Measurements from ENCODE around the gene DUSP16.
"Not testable (repeated sequence)": the region's sequence is repeated elsewhere in the genome, so short reads cannot be mapped to it uniquely, and the experiment has no call there.

DUSP16 gene

GRCh38 chr12:12529783-12530421 lies 32.8 kb downstream of the DUSP16 start:
- Mint-ChIP-seq H3K9me3 (no peaks in the 10 kb centered on the region), H3K27me3 (ENCODE audit: low read depth) (no peaks in the 10 kb centered on the region), H3K4me1 (ENCODE audit: low read depth) (peaks cover 31% of the 10 kb centered on the region), H3K4me3 (no peak overlapping the region), H3K27ac (no peak overlapping the region), H3K36me3 (ENCODE audit: low read depth) (peaks cover 14% of the 10 kb centered on the region)
- no peak for DNase-seq (ENCODE audit: low spot score)

GRCh38 chr12:12528361-12529270 lies 34.0 kb downstream of the DUSP16 start:
- no peaks in the 10 kb centered on the region for H3K9me3 Mint-ChIP-seq
- H3K36me3 Mint-ChIP-seq (ENCODE audit: low read depth) = peaks cover 17% of the 10 kb centered on the region
- peak overlapping the region; percentile 14 for H3K4me3 Mint-ChIP-seq
- no peak for DNase-seq (ENCODE audit: low spot score)
- peaks cover 25% of the 10 kb centered on the region for H3K4me1 Mint-ChIP-seq (ENCODE audit: low read depth)
- peak overlapping the region; percentile 60 for H3K27ac Mint-ChIP-seq
- no peaks in the 10 kb centered on the region for H3K27me3 Mint-ChIP-seq (ENCODE audit: low read depth)

- peaks cover 25% of the 10 kb centered on the region for H3K4me1 Mint-ChIP-seq (ENCODE audit: low read depth)
- DNase-seq (ENCODE audit: low spot score) = no peak
- H3K4me3 Mint-ChIP-seq = peak overlapping the region; percentile 14
- no peaks in the 10 kb centered on the region for H3K27me3 Mint-ChIP-seq (ENCODE audit: low read depth)
- H3K9me3 Mint-ChIP-seq = no peaks in the 10 kb centered on the region
- peak overlapping the region; percentile 60 for H3K27ac Mint-ChIP-seq
- peaks cover 17% of the 10 kb centered on the region for H3K36me3 Mint-ChIP-seq (ENCODE audit: low read depth)
Observed at GRCh38 chr12:12527820-12528296, 34.8 kb downstream of the DUSP16 start.

DNA sequence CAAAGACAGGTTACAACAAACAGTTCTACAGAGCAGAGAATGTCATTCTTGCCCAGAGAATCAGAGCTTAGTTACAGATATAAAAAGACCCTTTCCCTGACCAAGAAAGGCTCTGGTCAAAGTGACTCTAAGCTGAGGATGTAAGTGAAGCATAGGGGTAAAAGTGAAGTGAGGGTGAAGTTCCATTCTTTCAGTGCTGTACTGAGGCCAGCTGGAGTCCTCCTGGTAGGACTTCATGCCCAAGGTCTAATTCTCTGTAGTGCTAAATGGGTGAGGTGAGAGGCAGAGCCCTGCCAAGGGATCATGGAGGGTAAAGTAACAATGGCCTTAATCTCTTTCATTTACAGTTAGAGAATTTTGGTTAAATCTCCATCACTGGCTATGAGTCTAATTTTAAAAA lies 38.5 kb downstream of the DUSP16 start:
- H3K9me3 Mint-ChIP-seq = no peaks in the 10 kb centered on the region
- no peak overlapping the region for H3K27ac Mint-ChIP-seq
- no peak for DNase-seq (ENCODE audit: low spot score)
- no peaks in the 10 kb centered on the region for H3K27me3 Mint-ChIP-seq (ENCODE audit: low read depth)
- H3K4me1 Mint-ChIP-seq (ENCODE audit: low read depth) = peaks cover 20% of the 10 kb centered on the region
- H3K36me3 Mint-ChIP-seq (ENCODE audit: low read depth) = peaks cover 26% of the 10 kb centered on the region
- no peak overlapping the region for H3K4me3 Mint-ChIP-seq

DNA sequence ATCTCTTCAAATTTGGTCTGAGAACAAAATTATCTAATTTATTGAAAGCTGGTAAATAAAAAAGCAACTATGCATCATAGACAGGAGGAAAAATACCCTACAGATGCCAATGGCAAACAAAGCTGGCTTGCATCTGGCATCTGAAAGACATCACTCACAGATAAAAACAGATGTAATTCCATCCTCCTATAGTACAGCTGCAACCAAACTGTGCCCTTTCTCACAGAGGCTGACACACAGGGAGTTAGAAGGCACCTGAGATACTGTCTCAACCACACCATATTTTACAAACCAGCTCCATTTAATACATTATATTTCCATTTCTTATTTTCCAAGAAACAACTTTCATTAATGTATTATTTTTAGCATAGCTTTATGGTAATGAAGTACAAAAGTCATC lies 39.4 kb downstream of the DUSP16 start:
- Mint-ChIP-seq H3K27me3 (ENCODE audit: low read depth) (no peaks in the 10 kb centered on the region), H3K4me1 (ENCODE audit: low read depth) (peaks cover 18% of the 10 kb centered on the region), H3K9me3 (no peaks in the 10 kb centered on the region), H3K4me3 (no peak overlapping the region), H3K36me3 (ENCODE audit: low read depth) (peaks cover 30% of the 10 kb centered on the region), H3K27ac (no peak overlapping the region)
- DNase-seq (ENCODE audit: low spot score) = no peak

DNA sequence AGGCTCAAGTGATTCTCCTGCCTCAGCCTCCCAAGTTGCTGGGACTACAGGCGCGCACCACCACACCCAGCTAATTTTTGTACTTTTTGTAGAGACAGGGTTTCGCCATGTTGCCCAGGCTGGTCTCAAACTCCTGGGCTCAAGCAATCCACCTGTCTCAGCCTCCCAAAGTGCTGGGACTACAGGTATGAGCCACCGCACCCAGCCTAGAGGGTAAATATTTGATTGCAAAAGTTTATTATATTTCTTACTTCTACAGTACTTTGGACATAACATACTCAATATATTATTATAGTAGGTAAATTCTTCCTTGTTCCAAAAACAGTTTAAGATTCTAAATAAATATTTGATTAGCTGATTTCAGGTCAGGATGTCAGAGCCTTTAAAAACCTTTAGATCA lies 40.0 kb downstream of the DUSP16 start:
- H3K27me3 Mint-ChIP-seq (ENCODE audit: low read depth); H3K27ac Mint-ChIP-seq; H3K4me3 Mint-ChIP-seq; H3K9me3 Mint-ChIP-seq; DNase-seq (ENCODE audit: low spot score): not testable (repeated sequence)
- Mint-ChIP-seq H3K4me1 (ENCODE audit: low read depth) (peaks cover 12% of the 10 kb centered on the region), H3K36me3 (ENCODE audit: low read depth) (peaks cover 30% of the 10 kb centered on the region)

GRCh38 chr12:12521888-12522287 lies 40.8 kb downstream of the DUSP16 start:
- no peak overlapping the region for H3K27ac Mint-ChIP-seq
- H3K9me3 Mint-ChIP-seq = no peaks in the 10 kb centered on the region
- no peaks in the 10 kb centered on the region for H3K27me3 Mint-ChIP-seq (ENCODE audit: low read depth)
- peaks cover 37% of the 10 kb centered on the region for H3K36me3 Mint-ChIP-seq (ENCODE audit: low read depth)
- no peak for DNase-seq (ENCODE audit: low spot score)
- H3K4me1 Mint-ChIP-seq (ENCODE audit: low read depth) = peaks cover 13% of the 10 kb centered on the region
- H3K4me3 Mint-ChIP-seq = no peak overlapping the region

DNA sequence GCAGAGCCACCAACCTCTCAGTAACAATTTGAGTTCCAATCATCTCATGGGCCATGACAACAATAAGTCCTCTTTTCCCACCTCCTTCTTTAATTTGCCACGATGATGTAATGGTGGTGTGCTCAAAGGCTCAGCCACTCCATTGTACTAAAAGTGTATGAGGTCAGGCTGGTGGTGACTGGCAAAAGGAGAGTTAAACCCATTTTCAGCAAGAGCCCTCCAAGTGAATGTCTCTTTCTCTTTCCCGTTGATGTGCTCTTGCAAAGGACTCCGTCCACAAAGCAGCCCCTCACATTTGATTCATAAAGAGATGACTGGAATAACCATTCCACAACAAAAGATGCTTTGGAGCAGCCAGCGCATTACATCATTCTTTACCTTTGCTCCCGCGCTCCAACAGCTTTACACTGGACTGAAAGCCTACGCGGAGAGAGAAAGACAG lies 41.6 kb downstream of the DUSP16 start:
- Mint-ChIP-seq H3K4me1 (ENCODE audit: low read depth) (peaks cover 9% of the 10 kb centered on the region), H3K27me3 (ENCODE audit: low read depth) (no peaks in the 10 kb centered on the region), H3K9me3 (no peaks in the 10 kb centered on the region), H3K27ac (no peak overlapping the region), H3K36me3 (ENCODE audit: low read depth) (peaks cover 39% of the 10 kb centered on the region), H3K4me3 (no peak overlapping the region)
- no peak for DNase-seq (ENCODE audit: low spot score)

DNA sequence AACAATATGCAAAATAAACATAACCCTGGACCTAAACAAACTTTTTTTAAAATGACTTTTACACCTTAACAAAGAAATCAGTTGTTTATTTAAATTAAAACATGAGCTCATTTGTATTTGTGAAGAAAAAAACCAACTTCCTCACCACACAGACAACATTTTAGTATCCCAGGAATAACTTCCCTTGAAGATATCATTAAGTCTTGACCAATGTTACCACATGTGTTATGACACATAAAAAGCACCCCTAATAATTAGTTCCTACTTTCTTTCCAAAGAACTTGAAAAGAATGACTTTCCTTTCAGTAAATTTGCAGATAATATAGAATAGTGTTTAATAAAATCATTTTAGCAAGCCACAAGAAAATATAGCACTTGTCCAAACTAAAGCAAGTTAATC lies 42.4 kb downstream of the DUSP16 start:
- H3K4me3 Mint-ChIP-seq = no peak overlapping the region
- H3K4me1 Mint-ChIP-seq (ENCODE audit: low read depth) = peaks cover 9% of the 10 kb centered on the region
- H3K27ac Mint-ChIP-seq = no peak overlapping the region
- peaks cover 39% of the 10 kb centered on the region for H3K36me3 Mint-ChIP-seq (ENCODE audit: low read depth)
- H3K9me3 Mint-ChIP-seq = no peaks in the 10 kb centered on the region
- H3K27me3 Mint-ChIP-seq (ENCODE audit: low read depth) = no peaks in the 10 kb centered on the region
- no peak for DNase-seq (ENCODE audit: low spot score)

DNA sequence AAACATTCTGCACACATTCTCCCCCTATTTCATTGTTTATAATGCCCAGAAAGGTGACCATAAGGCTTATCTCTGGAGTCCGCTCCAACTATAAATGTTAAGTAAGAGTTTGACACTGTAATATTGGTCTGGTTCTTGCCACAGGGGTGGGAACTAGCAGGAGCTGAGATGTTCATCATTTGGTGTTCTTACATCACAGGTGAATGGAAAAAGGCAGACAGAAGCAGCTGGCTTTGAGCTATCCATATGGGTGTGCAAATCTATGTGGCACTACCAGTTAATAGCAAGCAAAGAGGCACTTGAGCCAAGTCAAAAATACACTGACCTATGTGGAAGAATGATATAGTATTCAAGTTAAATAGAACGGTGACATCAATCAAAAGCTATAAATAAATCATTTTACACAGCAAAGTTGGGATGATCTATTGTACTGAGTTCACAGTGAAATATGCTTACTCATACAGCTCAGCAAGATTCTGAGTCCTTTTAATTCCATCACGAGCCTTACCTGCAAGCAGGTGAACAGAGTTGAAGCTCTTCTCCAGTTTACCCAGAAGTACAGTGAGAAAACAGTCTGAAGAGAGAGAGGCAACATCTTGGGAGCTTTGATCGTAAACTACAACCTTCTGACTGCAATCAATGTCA lies 43.2 kb downstream of the DUSP16 start:
- Mint-ChIP-seq H3K27me3 (ENCODE audit: low read depth) (no peaks in the 10 kb centered on the region), H3K9me3 (no peaks in the 10 kb centered on the region), H3K36me3 (ENCODE audit: low read depth) (peaks cover 42% of the 10 kb centered on the region), H3K27ac (no peak overlapping the region), H3K4me3 (no peak overlapping the region), H3K4me1 (ENCODE audit: low read depth) (peaks cover 12% of the 10 kb centered on the region)
- DNase-seq (ENCODE audit: low spot score) = no peak

DNA sequence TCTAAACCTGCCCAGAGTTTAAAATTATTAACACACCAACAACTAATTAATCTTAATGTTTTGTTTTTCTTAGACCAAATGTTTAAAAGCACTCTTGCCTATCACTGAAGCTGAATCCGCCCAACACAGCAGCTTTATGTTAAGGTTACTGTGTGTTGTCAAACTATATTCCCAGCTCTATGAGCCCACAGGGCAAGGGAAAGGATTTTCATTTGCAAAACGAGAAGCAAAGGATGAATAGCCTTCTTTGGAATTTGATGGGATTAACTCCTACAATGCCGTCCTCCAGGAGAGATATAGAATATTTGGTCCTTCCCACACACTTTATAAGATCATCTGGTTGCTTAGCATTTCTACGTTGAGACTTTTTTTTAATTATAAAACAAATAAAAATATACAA lies 43.7 kb downstream of the DUSP16 start:
- Mint-ChIP-seq H3K27ac (no peak overlapping the region), H3K9me3 (no peaks in the 10 kb centered on the region), H3K4me1 (ENCODE audit: low read depth) (peaks cover 15% of the 10 kb centered on the region), H3K4me3 (no peak overlapping the region), H3K27me3 (ENCODE audit: low read depth) (no peaks in the 10 kb centered on the region), H3K36me3 (ENCODE audit: low read depth) (peaks cover 45% of the 10 kb centered on the region)
- DNase-seq (ENCODE audit: low spot score) = no peak

DNA sequence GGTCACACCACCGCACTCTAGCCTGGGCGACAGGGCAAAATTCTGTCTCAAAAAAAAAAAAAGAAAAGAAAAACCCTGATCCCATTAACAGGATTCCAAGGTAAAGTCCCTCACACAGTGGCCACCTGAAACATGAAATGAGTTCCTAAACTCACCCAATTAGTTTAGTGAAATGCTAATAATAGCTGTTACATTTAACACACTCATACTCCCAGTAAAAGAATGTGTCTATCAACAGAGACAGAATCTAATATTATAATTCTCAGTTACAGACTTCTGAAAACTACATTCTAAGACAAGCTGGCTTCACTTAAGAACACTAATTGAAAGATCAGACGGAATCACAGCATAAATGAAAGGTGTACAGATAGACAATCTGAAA lies 44.2 kb downstream of the DUSP16 start:
- Mint-ChIP-seq H3K27me3 (ENCODE audit: low read depth) (no peaks in the 10 kb centered on the region), H3K4me1 (ENCODE audit: low read depth) (peaks cover 18% of the 10 kb centered on the region), H3K36me3 (ENCODE audit: low read depth) (peaks cover 46% of the 10 kb centered on the region), H3K4me3 (no peak overlapping the region), H3K27ac (no peak overlapping the region), H3K9me3 (no peaks in the 10 kb centered on the region)
- no peak for DNase-seq (ENCODE audit: low spot score)

DNA sequence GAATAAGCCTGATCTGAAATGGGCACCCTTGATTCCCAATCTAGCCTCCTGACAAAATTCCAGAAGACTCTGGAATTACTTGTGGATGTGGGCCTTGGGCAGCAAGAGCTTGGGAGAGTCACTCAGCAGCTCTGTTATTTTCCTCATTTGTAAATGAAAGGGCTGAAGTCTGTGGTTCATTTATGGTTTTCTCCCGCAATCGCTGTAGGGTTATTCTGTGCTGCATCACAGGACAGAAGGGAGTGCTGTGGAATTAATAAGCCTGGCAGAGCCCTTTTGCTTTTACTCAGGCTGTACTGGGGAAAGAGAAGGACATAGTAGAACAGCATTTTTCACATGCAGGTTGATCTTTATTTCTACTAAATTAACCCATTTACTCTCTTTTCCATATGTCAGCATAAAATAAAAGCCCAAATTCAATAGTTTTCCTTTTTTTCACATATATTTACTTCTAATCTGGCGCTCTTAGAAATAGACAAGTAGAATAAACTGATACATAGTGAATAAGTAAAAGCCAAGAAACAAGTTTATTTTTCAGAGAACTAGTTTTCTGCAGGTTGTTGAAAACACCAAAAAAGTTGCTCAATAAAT lies 49.2 kb downstream of the DUSP16 start:
- Mint-ChIP-seq H3K36me3 (ENCODE audit: low read depth) (peaks cover 31% of the 10 kb centered on the region), H3K9me3 (no peaks in the 10 kb centered on the region), H3K4me3 (no peak overlapping the region), H3K4me1 (ENCODE audit: low read depth) (peaks cover 24% of the 10 kb centered on the region), H3K27ac (no peak overlapping the region), H3K27me3 (ENCODE audit: low read depth) (no peaks in the 10 kb centered on the region)
- no peak for DNase-seq (ENCODE audit: low spot score)
